HG03064 (cell line): ENCODE data around the gene HIVEP2.

Experiments
- ATAC-seq: cut with Tn5 transposase; IDR thresholded peaks from one replicate; pipeline ENCODE4 v1.9.1; 2021; ENCODE audit warnings: low read depth; ENCODE audit not compliant: unreplicated experiment

Gene HIVEP2

GRCh38 chr6:142926177-142926493 lies 18.8 kb downstream of the HIVEP2 start:
- ATAC-seq: no peak

DNA sequence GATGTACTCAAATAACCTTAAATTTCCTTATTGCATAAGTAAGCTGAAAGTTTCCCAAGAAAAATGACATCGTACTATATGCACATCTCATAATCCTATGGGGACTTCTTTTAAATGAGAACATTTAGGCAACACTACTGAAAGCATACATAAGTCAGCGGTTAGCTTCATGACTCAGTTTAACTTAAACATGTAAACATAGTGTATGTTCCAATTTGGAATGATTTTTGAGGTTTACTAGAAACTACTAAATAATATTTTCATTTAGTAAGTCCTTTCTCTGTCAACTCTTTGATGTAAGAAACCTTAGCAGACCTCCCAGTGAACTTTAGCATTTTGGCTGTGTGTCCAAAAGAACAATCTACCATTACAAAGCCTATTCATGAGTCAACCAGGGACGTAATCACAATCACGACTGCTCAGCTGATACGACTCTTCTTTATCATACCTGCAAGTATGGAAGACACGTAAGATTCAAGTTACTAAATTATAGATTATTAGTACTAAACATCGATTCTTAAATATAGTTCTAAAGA lies 19.3 kb downstream of the HIVEP2 start:
- ATAC-seq: no peak

- no peak for ATAC-seq
Observed at GRCh38 chr6:142918339-142919042, 26.5 kb downstream of the HIVEP2 start.

- no peak for ATAC-seq
Observed at GRCh38 chr6:142916881-142917280, 28.1 kb downstream of the HIVEP2 start.

DNA sequence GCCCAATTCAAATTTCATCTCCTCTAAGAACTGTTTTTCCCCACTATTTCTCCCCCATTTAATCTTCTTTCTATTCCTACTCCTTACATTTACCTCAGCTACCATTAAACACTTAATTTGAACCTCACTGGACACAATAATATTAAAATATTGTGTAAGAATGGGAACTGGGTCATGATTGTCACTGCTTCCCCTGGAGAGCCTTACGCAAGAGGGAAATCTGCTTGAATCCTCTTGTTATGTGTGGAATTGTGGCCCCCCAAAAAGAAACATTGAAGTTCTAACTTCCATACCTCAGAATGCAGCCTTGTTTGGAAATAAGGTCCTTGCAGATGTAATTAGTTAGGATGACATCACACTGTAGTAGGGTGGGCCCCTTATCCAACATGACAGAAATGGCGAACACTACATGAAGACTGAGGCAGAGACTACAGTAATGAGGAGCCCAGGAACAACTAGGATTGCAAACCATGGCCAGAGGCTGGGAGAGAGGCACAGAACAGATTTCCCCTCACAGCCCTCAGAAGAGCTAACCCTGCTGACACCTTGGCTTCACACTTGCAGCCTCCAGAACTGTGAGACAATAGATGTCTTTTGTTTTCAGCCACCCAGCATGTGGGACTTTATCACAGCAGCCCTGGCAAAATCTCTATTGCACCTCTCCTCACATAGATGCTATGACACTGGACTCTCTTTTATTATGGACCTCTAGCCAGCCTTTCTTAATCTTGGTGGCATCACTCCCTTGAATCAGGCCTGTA lies 29.9 kb downstream of the HIVEP2 start:
- ATAC-seq: no peak

DNA sequence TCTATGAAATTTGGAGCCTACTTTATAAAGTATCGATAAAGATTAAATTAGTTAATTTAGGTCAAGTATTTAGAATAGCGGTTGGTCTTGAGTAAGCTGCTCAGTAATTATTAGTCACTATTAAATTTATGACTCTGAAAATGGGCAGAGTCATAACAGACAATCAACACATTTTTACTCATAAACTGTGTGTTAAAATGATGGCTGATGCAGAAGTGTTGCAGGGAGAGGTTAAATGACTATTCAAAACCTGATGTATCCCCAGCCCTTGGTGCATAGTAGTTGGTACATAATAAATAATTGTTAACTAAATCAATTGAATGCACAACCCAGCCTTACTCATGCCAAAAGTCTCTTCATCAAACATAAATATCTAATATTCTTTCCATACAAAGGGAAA lies 30.6 kb downstream of the HIVEP2 start:
- no peak for ATAC-seq

DNA sequence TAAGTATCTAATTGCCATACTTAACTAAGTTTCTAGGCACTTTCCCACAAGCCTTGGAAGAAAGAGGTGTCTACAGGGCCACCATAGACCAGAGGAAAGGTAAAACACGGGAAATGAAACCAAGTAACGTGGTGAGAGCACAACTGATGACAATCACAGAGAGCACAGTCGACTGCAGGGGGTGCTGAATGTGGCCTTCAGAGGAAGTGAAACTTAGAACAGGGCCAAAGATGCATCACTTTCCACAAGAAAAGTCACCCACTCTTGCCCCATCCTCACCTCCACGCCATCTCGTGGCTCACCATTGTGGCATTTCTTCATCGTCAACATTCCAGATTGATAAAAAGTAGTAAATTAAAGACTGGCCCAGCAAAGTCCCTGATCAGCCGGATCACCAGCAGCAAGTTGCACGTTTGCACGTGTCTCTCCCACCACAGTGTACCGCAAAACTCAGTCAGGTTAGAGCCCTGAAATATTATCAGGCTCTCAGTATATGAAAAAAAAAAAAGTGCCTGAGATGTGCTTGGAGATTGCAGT lies 31.4 kb downstream of the HIVEP2 start:
- ATAC-seq: peak; percentile 89

DNA sequence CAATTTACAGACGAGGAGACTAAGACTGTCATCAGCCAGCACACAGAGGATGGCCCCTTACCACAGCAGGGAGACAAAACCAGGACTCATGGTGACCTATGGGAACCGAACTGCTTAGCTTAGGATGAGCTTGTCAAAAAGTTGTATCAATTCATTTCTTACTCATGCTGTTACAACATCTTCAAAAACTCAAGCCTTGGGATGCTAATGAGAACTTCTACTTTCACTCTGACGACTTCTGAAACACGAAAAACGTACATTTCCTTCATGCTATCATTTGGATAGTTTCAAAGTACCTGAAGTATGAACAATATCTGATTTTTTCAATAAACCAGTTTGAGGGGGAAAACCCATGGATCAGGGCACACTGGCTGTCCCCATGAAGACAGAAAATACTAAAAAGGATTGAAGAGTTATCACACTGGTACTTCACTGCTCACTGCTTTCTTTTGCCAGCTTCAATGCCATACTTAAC lies 31.9 kb downstream of the HIVEP2 start:
- ATAC-seq: peak; percentile 65

GRCh38 chr6:142912125-142912524 lies 32.9 kb downstream of the HIVEP2 start:
- no peak for ATAC-seq

- ATAC-seq: no peak
Observed at GRCh38 chr6:142911430-142911829, 33.5 kb downstream of the HIVEP2 start.

DNA sequence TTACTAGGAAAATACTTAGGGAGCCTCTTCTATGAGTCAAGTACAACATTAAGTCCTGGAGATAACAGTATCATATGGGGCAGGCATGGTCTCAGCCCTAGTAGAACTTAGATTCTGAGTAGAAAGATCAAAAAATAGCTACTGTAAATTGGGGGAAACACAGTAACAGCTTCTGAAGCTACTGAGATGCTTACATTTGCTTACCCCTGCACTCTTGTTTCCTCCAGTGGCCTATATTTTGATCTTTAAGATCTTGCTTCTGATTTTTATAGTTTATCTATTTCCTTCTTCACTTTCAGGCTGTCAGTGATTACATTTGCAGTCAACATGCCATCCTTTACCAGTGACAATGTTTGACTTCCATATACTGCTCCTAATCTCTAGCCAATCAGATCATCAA lies 35.3 kb downstream of the HIVEP2 start:
- no peak for ATAC-seq

DNA sequence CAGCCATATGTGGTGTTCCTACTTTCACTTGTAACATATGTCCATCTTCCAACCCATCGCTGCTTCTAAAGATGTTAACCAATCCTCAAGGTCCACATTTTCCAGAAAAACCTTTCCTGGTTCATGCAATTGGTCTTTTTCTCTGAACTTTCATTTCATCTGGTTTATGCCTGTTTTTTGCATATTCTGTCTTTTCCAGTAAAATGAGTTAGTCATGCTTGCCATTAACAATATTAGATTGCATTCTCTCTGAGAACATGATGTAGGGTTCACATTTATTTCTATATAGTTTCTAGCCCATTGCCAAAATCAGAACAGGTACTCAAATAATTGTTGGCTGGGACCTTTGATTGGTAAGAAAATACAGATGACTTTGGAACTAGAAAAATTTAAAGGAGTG lies 36.7 kb downstream of the HIVEP2 start:
- ATAC-seq: no peak

GRCh38 chr6:142907544-142907943 lies 37.4 kb downstream of the HIVEP2 start:
- no peak for ATAC-seq

GRCh38 chr6:142906945-142907470 lies 38.0 kb downstream of the HIVEP2 start:
- peak; percentile 75 for ATAC-seq

DNA sequence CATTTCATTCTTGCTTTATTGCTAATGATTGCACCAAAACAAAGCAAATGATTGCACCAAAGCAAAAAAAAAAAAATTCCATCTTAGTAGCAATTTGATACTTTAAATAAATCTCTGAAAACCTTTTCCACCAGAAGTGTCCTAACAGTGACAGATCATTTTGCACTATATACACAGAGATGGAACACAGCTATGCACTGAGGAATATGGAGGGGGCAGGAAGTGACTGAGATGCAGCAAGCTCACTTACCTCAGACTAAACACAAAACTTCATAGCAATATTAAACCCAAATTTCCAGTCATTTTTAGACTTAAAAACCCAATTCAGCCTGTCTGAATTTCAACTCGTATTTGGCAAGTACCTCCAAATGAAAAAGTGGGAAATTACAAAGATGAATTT lies 41.2 kb downstream of the HIVEP2 start:
- no peak for ATAC-seq

- ATAC-seq: peak; percentile 67
Observed at GRCh38 chr6:142902636-142903053, 42.3 kb downstream of the HIVEP2 start.

GRCh38 chr6:142901611-142902010 lies 43.4 kb downstream of the HIVEP2 start:
- no peak for ATAC-seq

- ATAC-seq: no peak
Observed at GRCh38 chr6:142900227-142900971, 44.6 kb downstream of the HIVEP2 start.

GRCh38 chr6:142898927-142899895 lies 45.8 kb downstream of the HIVEP2 start:
- ATAC-seq: no peak

GRCh38 chr6:142897659-142898058 lies 47.3 kb downstream of the HIVEP2 start:
- ATAC-seq: no peak
